GM10266 (cell line): ENCODE data around the gene KCTD14.

ENCODE experiments used
- DNase-seq: peaks from one replicate; pipeline ENCODE4 v3.0.0; 2012; ENCODE audit errors: extremely low spot score
- TF ChIP-seq, protein P1 (sequence below): IDR thresholded peaks from 2 replicates; pipeline ENCODE4 v1.5.1; 2012; ENCODE audit warnings: mild to moderate bottlenecking, low read depth; ENCODE audit not compliant: control insufficient read depth, insufficient read depth; ENCODE audit errors: missing control alignments

The KCTD14 gene, protein sequence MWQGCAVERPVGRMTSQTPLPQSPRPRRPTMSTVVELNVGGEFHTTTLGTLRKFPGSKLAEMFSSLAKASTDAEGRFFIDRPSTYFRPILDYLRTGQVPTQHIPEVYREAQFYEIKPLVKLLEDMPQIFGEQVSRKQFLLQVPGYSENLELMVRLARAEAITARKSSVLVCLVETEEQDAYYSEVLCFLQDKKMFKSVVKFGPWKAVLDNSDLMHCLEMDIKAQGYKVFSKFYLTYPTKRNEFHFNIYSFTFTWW

DNA sequence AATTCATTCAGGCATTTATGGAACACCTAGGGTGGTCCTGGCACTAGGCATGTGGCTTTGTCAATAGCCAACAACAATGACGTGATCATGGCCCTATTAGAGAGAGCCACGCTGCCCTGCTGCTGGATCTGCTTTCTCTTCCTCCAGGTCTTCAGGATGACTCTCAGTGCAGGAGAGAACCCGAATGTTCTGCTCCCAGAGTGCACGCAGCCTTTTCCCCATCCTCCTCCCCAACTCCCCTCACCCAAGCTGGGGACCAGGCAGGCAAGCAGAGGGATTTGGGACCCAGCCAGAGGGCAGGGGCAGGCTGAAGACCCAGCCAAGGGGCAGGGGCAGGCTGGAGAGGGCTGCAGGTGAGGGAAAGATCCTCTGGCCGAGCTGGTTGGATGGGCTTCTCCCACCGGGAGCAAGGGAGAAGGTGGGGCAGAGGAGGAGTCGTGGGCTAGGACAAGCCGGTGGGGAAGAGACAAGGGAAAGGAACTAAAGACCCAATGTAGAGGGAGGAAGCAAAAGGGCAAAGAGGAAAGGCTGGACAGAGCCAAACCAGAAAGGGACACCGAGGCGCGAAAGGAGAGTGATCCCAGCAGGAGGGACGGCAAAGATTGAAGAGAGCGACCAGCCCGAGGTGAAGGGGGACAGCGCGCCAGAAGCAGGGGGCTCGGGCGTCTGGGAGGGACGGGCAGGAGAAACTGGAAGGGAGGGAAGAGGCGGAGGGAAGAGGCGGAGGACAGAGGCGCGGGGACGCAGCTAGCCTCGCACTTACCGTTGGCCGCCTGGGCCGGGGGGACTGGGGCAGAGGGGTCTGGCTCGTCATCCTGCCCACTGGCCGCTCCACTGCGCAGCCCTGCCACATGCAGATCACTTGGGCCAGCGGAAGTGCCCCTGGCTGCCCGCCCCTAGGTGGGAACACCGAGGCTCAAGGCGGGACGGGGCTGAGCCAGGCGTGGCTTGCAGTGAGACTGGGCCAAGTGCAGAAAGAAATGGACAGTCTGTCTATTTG, at the start of gene KCTD14:
TSS of gene KCTD14 (minus strand) at position 880 of the 1,000 bp plus-strand sequence. CDS start at position 853, 27 bp downstream.
- no peak for DNase-seq
- TF ChIP-seq, protein P1, sequence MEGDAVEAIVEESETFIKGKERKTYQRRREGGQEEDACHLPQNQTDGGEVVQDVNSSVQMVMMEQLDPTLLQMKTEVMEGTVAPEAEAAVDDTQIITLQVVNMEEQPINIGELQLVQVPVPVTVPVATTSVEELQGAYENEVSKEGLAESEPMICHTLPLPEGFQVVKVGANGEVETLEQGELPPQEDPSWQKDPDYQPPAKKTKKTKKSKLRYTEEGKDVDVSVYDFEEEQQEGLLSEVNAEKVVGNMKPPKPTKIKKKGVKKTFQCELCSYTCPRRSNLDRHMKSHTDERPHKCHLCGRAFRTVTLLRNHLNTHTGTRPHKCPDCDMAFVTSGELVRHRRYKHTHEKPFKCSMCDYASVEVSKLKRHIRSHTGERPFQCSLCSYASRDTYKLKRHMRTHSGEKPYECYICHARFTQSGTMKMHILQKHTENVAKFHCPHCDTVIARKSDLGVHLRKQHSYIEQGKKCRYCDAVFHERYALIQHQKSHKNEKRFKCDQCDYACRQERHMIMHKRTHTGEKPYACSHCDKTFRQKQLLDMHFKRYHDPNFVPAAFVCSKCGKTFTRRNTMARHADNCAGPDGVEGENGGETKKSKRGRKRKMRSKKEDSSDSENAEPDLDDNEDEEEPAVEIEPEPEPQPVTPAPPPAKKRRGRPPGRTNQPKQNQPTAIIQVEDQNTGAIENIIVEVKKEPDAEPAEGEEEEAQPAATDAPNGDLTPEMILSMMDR: no peak

DNA sequence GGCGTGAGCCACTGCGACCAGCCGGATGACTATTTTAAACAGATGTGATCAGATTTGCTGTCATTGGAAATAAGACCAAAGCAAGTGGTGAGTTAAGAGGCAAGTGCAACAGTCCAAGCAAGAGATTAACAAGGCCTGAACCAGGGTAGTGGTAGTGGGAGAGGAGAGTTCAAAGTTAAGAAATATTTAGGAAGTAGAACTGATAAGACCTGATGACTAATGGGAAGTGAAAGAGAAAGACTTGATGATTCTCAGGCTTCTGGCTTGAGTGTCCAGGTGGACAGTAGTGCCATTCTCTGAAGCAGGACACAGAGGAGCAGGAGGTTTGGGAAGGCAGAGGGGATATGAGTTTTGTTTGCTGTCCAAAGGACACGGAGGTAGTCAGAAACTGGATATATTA, 49.4 kb upstream of the KCTD14 start:
- TF ChIP-seq, protein P1: no peak
- DNase-seq: no peak

DNA sequence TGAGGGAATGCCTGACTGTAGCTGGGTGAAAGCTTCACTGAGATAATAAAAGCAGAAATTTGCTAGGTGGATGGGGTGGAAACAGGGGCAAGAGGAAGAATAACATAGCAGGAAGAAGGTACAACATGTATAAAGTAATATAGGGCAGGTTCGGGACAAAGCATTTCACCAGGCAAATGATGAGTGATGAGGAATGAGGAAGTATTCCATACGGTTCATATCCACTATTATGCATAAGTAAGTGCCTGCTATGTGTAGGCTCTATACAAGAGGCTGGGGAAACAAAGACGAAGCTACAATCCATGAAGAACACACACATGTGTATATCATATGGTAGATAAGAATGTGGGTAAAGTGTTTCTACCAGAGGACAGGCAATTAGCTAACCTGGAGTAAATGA, 48.6 kb upstream of the KCTD14 start:
- TF ChIP-seq, protein P1: no peak
- no peak for DNase-seq

DNA sequence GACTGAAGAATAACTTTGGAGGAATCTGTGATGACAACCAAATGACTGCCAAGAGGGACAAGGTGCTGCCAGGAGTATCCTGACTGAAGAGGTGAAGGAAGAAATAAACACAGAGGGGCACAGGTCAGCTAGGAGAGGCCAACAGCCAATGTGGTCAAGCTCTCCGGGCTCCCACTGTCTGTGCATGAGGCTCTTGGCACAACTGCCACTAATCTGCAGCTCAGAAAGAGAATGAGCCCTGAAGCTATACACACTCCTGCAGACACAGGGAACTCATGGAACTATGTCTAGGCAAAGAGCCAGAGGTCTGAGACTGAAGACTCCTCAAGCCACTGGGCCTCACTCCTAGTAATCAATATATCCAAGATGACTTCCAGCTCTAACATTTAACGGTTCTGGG, 47.5 kb upstream of the KCTD14 start:
- TF ChIP-seq, protein P1: no peak
- no peak for DNase-seq

DNA sequence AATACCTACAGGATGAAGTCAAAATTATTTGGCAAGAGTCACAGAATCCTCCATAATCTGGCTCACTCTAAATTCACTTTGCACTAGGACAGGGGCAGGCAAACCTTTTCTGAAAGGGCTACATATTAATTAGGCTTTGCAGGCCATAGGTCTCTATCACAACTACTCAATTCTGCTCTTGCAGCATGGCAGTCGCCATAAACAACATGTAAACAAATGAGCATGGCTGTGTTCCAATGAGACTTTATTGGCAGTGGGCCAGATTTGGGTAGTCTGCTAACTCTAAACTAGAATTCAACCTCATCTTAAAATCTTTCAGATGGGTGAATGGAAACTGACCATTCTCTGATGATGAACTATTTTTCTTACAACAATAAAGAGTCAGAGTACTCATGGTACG, 46.4 kb upstream of the KCTD14 start:
- DNase-seq: no peak
- TF ChIP-seq, protein P1: no peak

DNA sequence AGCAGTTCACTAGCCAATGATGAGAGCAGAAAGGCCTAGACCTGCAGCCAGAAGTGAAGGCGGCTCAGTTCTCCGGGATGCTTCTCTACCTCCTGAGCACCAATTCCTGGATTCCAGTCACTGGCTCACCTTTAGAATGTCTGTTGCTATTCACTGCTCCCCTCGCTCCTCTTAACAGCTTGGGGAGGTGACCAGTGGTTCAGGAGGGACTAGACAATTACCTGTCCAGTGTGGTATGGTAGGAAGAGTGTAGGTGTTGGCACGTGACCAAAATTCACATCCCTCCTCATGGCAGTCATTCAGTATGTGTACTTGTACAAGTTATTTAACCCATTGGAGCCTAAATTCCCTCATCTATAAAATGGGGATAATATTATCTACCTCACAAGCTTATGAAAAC, 44.6 kb upstream of the KCTD14 start:
- TF ChIP-seq, protein P1: no peak
- no peak for DNase-seq

DNA sequence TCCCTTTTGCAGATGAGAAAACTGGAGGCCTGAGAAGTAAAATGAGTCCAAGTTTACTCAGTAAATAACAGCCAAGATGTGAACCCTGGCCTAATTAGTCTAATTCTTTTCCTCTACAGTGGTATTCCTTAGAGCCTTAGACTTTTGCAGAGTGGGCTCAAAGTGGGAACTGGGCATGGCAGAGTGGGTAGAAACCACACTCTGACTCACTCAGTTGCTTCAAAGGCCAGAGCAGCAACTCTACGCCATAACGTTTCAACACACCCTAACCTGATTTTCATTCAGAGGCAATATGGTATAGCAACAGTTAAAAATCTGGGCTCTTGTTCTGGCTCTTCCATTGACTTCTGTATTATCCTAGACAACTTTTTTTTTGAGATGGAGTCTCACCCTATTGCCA, 43.4 kb upstream of the KCTD14 start:
- TF ChIP-seq, protein P1: no peak

More for the DNA sequence above, 43.4 kb upstream of the KCTD14 start:
- no peak for DNase-seq
